H1 (cell line): ENCODE measurements around the gene KCNQ1.

Source experiments
- CHD7 ChIP-seq: fragments of 300-600 bp; sonication (generic); IDR thresholded peaks from 2 replicates; pipeline ENCODE4 v1.7.1; 2012; ENCODE audit warnings: low read length, moderate library complexity, mild to moderate bottlenecking, inconsistent platforms; ENCODE audit not compliant: insufficient replicate concordance
- EZH2 ChIP-seq: fragments of 200-600 bp; sonication (generic); IDR thresholded peaks from 2 replicates; pipeline ENCODE4 v1.7.1; 2012; ENCODE audit warnings: low read depth, mild to moderate bottlenecking, moderate library complexity, low read length, inconsistent platforms; ENCODE audit not compliant: severe bottlenecking
- KDM5A ChIP-seq: fragments of 200-600 bp; IDR thresholded peaks from 2 replicates; pipeline ENCODE4 v1.7.1; 2012; ENCODE audit warnings: mild to moderate bottlenecking, low read length, inconsistent platforms, mixed read lengths
- RFX5 ChIP-seq: IDR thresholded peaks from 2 replicates; pipeline ENCODE4 v1.6.1; 2011; ENCODE audit warnings: low read depth, low read length, improper control_type of control experiment, borderline replicate concordance
- TBP ChIP-seq: IDR thresholded peaks from 2 replicates; pipeline ENCODE4 v1.6.1; 2011; ENCODE audit warnings: low read depth, low read length, improper control_type of control experiment
- TEAD4 ChIP-seq: IDR thresholded peaks from 2 replicates; pipeline ENCODE4 v1.6.1; 2012; ENCODE audit warnings: low read depth, low read length, inconsistent platforms, mixed read lengths
- TF ChIP-seq, protein P1 (sequence below), 3 experiments: IDR thresholded peaks; 1 replicate in 2 of 3; 2 replicates in 1 of 3; pipeline versions ENCODE4 v1.5.1 to v1.6.1; 2011; ENCODE audit warnings: low read length in 3 of 3, mild to moderate bottlenecking in 3 of 3, inconsistent platforms in 2 of 3, low read depth in 1 of 3, moderate library complexity in 1 of 3; ENCODE audit not compliant: insufficient read depth in 1 of 3; ENCODE audit errors: control extremely low read depth in 1 of 3

DNA sequence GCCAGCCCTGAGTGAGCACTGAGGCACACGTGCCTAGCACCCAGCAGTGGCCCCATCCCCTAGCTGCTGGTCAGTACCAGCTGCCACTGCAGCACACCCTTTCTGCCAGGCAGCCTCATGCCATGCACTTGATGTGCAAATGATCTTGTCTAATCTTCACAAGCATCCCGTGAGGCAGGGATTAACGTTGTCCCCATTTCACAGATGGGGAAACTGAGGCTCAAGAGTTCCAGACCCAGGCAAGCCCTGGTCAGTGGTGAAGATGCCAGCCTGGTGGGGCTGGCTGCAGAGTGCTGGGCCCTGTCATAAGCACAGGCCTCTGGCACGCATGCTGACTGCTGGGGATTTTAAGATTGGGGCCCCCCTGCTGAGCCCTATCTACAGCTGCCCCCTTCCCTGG is 449.1 kb downstream of the KCNQ1 start:
- TF ChIP-seq KDM5A (no peak), RFX5 (no peak), TBP (no peak), TEAD4 (no peak), EZH2 (no peak), CHD7 (no peak)
- TF ChIP-seq, protein P1, sequence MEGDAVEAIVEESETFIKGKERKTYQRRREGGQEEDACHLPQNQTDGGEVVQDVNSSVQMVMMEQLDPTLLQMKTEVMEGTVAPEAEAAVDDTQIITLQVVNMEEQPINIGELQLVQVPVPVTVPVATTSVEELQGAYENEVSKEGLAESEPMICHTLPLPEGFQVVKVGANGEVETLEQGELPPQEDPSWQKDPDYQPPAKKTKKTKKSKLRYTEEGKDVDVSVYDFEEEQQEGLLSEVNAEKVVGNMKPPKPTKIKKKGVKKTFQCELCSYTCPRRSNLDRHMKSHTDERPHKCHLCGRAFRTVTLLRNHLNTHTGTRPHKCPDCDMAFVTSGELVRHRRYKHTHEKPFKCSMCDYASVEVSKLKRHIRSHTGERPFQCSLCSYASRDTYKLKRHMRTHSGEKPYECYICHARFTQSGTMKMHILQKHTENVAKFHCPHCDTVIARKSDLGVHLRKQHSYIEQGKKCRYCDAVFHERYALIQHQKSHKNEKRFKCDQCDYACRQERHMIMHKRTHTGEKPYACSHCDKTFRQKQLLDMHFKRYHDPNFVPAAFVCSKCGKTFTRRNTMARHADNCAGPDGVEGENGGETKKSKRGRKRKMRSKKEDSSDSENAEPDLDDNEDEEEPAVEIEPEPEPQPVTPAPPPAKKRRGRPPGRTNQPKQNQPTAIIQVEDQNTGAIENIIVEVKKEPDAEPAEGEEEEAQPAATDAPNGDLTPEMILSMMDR (IDR thresholded peaks at IDR 0.05; ENCODE audit: control extremely low read depth in 1 of 3, insufficient read depth in 1 of 3, low read depth in 1 of 3, low read length in 3 of 3) = no peak
